HepG2 (cell line): ENCODE data around the gene AFDN. TPM values are rescaled to one million over a fixed set of nuclear protein-coding genes. Genes with fewer than 3 reads are reported as not detected.

Source experiments
- ATRX ChIP-seq: sonication (generic); formaldehyde crosslinking; IDR thresholded peaks from 2 replicates; pipeline ENCODE4 v1.4.0; 2020; ENCODE audit warnings: missing genetic modification reagents, borderline replicate concordance
- DPF2 ChIP-seq: sonication (generic); formaldehyde crosslinking; IDR thresholded peaks from 2 replicates; pipeline ENCODE4 v1.4.0; 2020; ENCODE audit warnings: mild to moderate bottlenecking, low read depth, missing genetic modification reagents, borderline replicate concordance
- FOSL2 ChIP-seq: sonication (generic); formaldehyde crosslinking; IDR thresholded peaks from 2 replicates; pipeline ENCODE4 v1.4.0; 2020; ENCODE audit warnings: missing genetic modification reagents
- FOXP1 ChIP-seq, 2 experiments: fragments of 450-650 bp in 1 of 2; IDR thresholded peaks; 2 replicates each; pipeline ENCODE4 v1.6.1; 2017 to 2018; ENCODE audit warnings: antibody characterized with exemption in 1 of 2
- GATAD2A ChIP-seq: IDR thresholded peaks from 2 replicates; pipeline ENCODE4 v1.6.1; 2016
- HDAC2 ChIP-seq: sonication (generic); formaldehyde crosslinking; IDR thresholded peaks from 2 replicates; pipeline ENCODE4 v1.4.0; 2020; ENCODE audit warnings: missing genetic modification reagents
- HMG20A ChIP-seq: IDR thresholded peaks from 2 replicates; pipeline ENCODE4 v1.6.1; 2016; ENCODE audit warnings: borderline replicate concordance
- IKZF1 ChIP-seq: fragments of 450-650 bp; IDR thresholded peaks from 2 replicates; pipeline ENCODE4 v1.7.1; 2016
- KLF11 ChIP-seq: IDR thresholded peaks from 2 replicates; pipeline ENCODE4 v1.6.1; 2016; ENCODE audit warnings: missing compliant biosample characterization
- PHF20 ChIP-seq: sonication (generic); formaldehyde crosslinking; IDR thresholded peaks from 2 replicates; pipeline ENCODE4 v1.5.0; 2020; ENCODE audit warnings: mild to moderate bottlenecking, missing genetic modification reagents
- PLRG1 ChIP-seq: fragments of 450-650 bp; conservative IDR thresholded peaks from 2 replicates; pipeline ENCODE4 v1.6.1; 2016
- RCOR2 ChIP-seq: IDR thresholded peaks from 2 replicates; pipeline ENCODE4 v1.6.1; 2016; ENCODE audit warnings: missing biosample characterization, missing genetic modification reagents
- SAP130 ChIP-seq: IDR thresholded peaks from 2 replicates; pipeline ENCODE4 v1.6.1; 2016; ENCODE audit warnings: low read depth
- SMAD3 ChIP-seq: sonication (generic); formaldehyde crosslinking; IDR thresholded peaks from 2 replicates; pipeline ENCODE4 v1.4.0; 2020; ENCODE audit warnings: missing genetic modification reagents
- SMC3 ChIP-seq: IDR thresholded peaks from 2 replicates; pipeline ENCODE4 v1.6.1; 2011; ENCODE audit warnings: low read length, improper control_type of control experiment
- SP5 ChIP-seq: IDR thresholded peaks from 2 replicates; pipeline ENCODE4 v1.6.1; 2016; ENCODE audit warnings: low read depth, borderline replicate concordance
- STAG1 ChIP-seq: sonication (generic); formaldehyde crosslinking; IDR thresholded peaks from 2 replicates; pipeline ENCODE4 v1.4.0; 2020; ENCODE audit warnings: missing genetic modification reagents
- ZFP36L1 ChIP-seq: sonication (generic); formaldehyde crosslinking; IDR thresholded peaks from 2 replicates; pipeline ENCODE4 v1.8.0; 2022; ENCODE audit warnings: mild to moderate bottlenecking, missing genetic modification reagents, moderate library complexity
- ZFY ChIP-seq: sonication (generic); formaldehyde crosslinking; IDR thresholded peaks from 2 replicates; pipeline ENCODE4 v1.4.0; 2020; ENCODE audit warnings: missing genetic modification reagents
- ZNF124 ChIP-seq: sonication (generic); formaldehyde crosslinking; IDR thresholded peaks from 2 replicates; pipeline ENCODE4 v1.4.0; 2020; ENCODE audit warnings: missing genetic modification reagents
- ZNF274 ChIP-seq: sonication (generic); formaldehyde crosslinking; IDR thresholded peaks from 2 replicates; pipeline ENCODE4 v1.5.1; 2020; ENCODE audit warnings: mild to moderate bottlenecking, missing genetic modification reagents
- ZNF292 ChIP-seq: sonication (generic); formaldehyde crosslinking; IDR thresholded peaks from 2 replicates; pipeline ENCODE4 v1.8.1; 2022; ENCODE audit warnings: mild to moderate bottlenecking, low read depth, missing genetic modification reagents, borderline replicate concordance
- ZNF333 ChIP-seq: sonication (generic); formaldehyde crosslinking; IDR thresholded peaks from 2 replicates; pipeline ENCODE4 v1.4.0; 2020; ENCODE audit warnings: mild to moderate bottlenecking, missing genetic modification reagents, borderline replicate concordance
- ZNF383 ChIP-seq: sonication (generic); formaldehyde crosslinking; IDR thresholded peaks from 2 replicates; pipeline ENCODE4 v1.4.0; 2020; ENCODE audit warnings: missing genetic modification reagents, mild to moderate bottlenecking, borderline replicate concordance
- ZNF546 ChIP-seq: sonication (generic); formaldehyde crosslinking; conservative IDR thresholded peaks from 2 replicates; pipeline ENCODE4 v1.8.1; 2023; ENCODE audit warnings: mild to moderate bottlenecking, missing genetic modification reagents
- ZNF562 ChIP-seq: sonication (generic); formaldehyde crosslinking; IDR thresholded peaks from 2 replicates; pipeline ENCODE4 v1.8.0; 2022; ENCODE audit warnings: missing genetic modification reagents, borderline replicate concordance
- ZNF567 ChIP-seq: sonication (generic); formaldehyde crosslinking; IDR thresholded peaks from 2 replicates; pipeline ENCODE4 v1.8.1; 2023; ENCODE audit warnings: mild to moderate bottlenecking, missing genetic modification reagents, borderline replicate concordance
- ZNF75D ChIP-seq: sonication (generic); formaldehyde crosslinking; IDR thresholded peaks from 2 replicates; pipeline ENCODE4 v1.8.1; 2023; ENCODE audit warnings: missing genetic modification reagents, mild to moderate bottlenecking, borderline replicate concordance
- ZNF775 ChIP-seq: sonication (generic); formaldehyde crosslinking; IDR thresholded peaks from 2 replicates; pipeline ENCODE4 v1.4.0; 2020; ENCODE audit warnings: missing genetic modification reagents, mild to moderate bottlenecking, moderate library complexity, borderline replicate concordance
- ZNF776 ChIP-seq: sonication (generic); formaldehyde crosslinking; IDR thresholded peaks from 2 replicates; pipeline ENCODE4 v1.4.0; 2020; ENCODE audit warnings: mild to moderate bottlenecking, missing genetic modification reagents
- polyA plus RNA-seq, 8 experiments: library from polyadenylated mRNA; depleted of rRNA in 3 of 8; stranded (reverse) in 7 of 8; unstranded in 1 of 8; fragments of >200 nt; fragmentation: Illumina TruSeq in 4 of 8; extraction: Trizol in 4 of 8; gene quantifications; 2 replicates each; pipeline versions ENCODE4 v1.2.1 to v1.2.3, GENCODE V29; 2011 to 2016; ENCODE audit warnings: low read depth in 4 of 8, missing spikeins in 1 of 8, mixed read lengths in 1 of 8; ENCODE audit not compliant: insufficient read depth in 1 of 8
- total RNA-seq, 5 experiments: library from RNA; depleted of rRNA; stranded (reverse); fragments of >200 nt; fragmentation: Illumina TruSeq; extraction: Trizol; gene quantifications; 2 replicates each; pipeline ENCODE4 v1.2.3, GENCODE V29; 2016; ENCODE audit warnings: low read depth in 1 of 5
- TF ChIP-seq, protein P1 (sequence below): IDR thresholded peaks from 2 replicates; pipeline ENCODE4 v1.6.1; 2016; ENCODE audit warnings: low read depth, control low read depth
- TF ChIP-seq, protein P2 (sequence below): sonication (generic); formaldehyde crosslinking; IDR thresholded peaks from 2 replicates; pipeline ENCODE4 v1.4.0; 2020; ENCODE audit warnings: mild to moderate bottlenecking, missing genetic modification reagents
- TF ChIP-seq, protein P3 (sequence below): fragments of 450-650 bp; IDR thresholded peaks from 2 replicates; pipeline ENCODE4 v1.6.1; 2016

Gene AFDN
- total and polyA plus RNA-seq, 2 of the 13 experiments (the other 11 are each of a cell fraction or from before 2014, with no cell fraction given), result 136 to 151 TPM

DNA sequence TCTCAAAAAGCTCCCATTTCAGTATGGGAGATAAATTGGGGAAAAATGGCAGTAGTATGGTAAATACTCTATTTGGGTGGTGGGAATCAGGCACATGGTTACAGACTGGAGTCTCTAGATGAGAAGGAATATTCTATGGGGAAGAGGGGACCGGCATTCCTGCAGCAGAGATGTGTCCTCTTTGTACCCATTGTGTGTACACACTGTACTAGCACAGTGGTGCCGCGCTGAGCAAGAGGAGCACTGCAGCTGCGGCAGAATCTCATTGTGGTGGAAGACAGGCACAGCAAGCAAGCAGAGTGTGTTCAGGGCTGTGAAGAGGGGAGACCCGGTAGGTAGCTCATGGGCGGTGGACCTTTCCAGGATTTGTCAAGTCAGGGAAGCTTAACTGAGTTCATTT, 13.0 kb downstream of the AFDN start (continued):
- peak; percentile 32; the same call in 1 of the 2 replicates for TF ChIP-seq STAG1 (CRISPR knock-in tag)
- no peak for TF ChIP-seq ZNF562 (CRISPR knock-in tag)
- no peak for TF ChIP-seq KLF11
- no peak for TF ChIP-seq ZNF775 (CRISPR knock-in tag)
- no peak for TF ChIP-seq PHF20
- peak; percentile 59; the same call in 1 of the 2 replicates for TF ChIP-seq DPF2
- TF ChIP-seq ZNF546 (CRISPR knock-in tag), result no peak
- peak; percentile 95; the same call in 1 of the 2 replicates for TF ChIP-seq ZNF292 (CRISPR knock-in tag)
- no peak for TF ChIP-seq ZNF75D
- TF ChIP-seq, protein P1, sequence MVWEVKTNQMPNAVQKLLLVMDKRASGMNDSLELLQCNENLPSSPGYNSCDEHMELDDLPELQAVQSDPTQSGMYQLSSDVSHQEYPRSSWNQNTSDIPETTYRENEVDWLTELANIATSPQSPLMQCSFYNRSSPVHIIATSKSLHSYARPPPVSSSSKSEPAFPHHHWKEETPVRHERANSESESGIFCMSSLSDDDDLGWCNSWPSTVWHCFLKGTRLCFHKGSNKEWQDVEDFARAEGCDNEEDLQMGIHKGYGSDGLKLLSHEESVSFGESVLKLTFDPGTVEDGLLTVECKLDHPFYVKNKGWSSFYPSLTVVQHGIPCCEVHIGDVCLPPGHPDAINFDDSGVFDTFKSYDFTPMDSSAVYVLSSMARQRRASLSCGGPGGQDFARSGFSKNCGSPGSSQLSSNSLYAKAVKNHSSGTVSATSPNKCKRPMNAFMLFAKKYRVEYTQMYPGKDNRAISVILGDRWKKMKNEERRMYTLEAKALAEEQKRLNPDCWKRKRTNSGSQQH, result 0 out of 2 replicates have a peak, but pooled peaks have one; percentile 53
- TF ChIP-seq FOSL2 (CRISPR knock-in tag), result peak; percentile 18; the same call in 1 of the 2 replicates
- no peak; the same call in 1 of the 2 replicates for TF ChIP-seq HMG20A (CRISPR knock-in tag)
- no peak for TF ChIP-seq ZNF274
- no peak for TF ChIP-seq ZNF333 (CRISPR knock-in tag)
- no peak for TF ChIP-seq SP5
- no peak for TF ChIP-seq ZNF124 (CRISPR knock-in tag)
- no peak for TF ChIP-seq PLRG1
- TF ChIP-seq GATAD2A (CRISPR knock-in tag), result 0 out of 2 replicates have a peak, but pooled peaks have one; percentile 18
- TF ChIP-seq FOXP1 (IDR thresholded peaks at IDR 0.05), result no peak
- TF ChIP-seq FOXP1 (CRISPR knock-in tag; IDR thresholded peaks at IDR 0.05), result peak; percentile 22; the same call in 1 of the 2 replicates
- no peak; the same call in 1 of the 2 replicates for TF ChIP-seq SAP130 (CRISPR knock-in tag)
- TF ChIP-seq ZNF776, result no peak
- no peak for TF ChIP-seq ZFP36L1 (CRISPR knock-in tag)
- TF ChIP-seq ZNF567 (CRISPR knock-in tag), result no peak
- TF ChIP-seq RCOR2 (CRISPR knock-in tag), result no peak; the same call in 1 of the 2 replicates
- TF ChIP-seq IKZF1, result no peak
- TF ChIP-seq, protein P2, sequence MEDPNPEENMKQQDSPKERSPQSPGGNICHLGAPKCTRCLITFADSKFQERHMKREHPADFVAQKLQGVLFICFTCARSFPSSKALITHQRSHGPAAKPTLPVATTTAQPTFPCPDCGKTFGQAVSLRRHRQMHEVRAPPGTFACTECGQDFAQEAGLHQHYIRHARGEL (CRISPR knock-in tag), result no peak
- peak; percentile 31; the same call in 1 of the 2 replicates for TF ChIP-seq SMC3
- 0 out of 2 replicates have a peak, but pooled peaks have one; percentile 19 for TF ChIP-seq ZFY (CRISPR knock-in tag)
- peak; percentile 53; the same call in 1 of the 2 replicates for TF ChIP-seq HDAC2 (CRISPR knock-in tag)
- 0 out of 2 replicates have a peak, but pooled peaks have one; percentile 65 for TF ChIP-seq ZNF383 (CRISPR knock-in tag)
- TF ChIP-seq ATRX (CRISPR knock-in tag), result no peak
- TF ChIP-seq SMAD3 (CRISPR knock-in tag), result no peak
- TF ChIP-seq, protein P3, sequence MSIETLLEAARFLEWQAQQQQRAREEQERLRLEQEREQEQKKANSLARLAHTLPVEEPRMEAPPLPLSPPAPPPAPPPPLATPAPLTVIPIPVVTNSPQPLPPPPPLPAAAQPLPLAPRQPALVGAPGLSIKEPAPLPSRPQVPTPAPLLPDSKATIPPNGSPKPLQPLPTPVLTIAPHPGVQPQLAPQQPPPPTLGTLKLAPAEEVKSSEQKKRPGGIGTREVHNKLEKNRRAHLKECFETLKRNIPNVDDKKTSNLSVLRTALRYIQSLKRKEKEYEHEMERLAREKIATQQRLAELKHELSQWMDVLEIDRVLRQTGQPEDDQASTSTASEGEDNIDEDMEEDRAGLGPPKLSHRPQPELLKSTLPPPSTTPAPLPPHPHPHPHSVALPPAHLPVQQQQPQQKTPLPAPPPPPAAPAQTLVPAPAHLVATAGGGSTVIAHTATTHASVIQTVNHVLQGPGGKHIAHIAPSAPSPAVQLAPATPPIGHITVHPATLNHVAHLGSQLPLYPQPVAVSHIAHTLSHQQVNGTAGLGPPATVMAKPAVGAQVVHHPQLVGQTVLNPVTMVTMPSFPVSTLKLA, result 0 out of 2 replicates have a peak, but pooled peaks have one; percentile 3
